Sigmoid colon (tissue), 7 donors: ENCODE results near the gene RAD51C. TPM values are rescaled to one million over a fixed set of nuclear protein-coding genes. Genes with fewer than 3 reads are reported as not detected.
"Not testable (repeated sequence)": the region's sequence is repeated elsewhere in the genome, so short reads cannot be mapped to it uniquely, and the experiment has no call there.

Experiments used
- DNase-seq: peaks from one replicate; pipeline ENCODE4 v3.0.0-alpha.2; 2019
- H3K27ac ChIP-seq, 4 donors: fragments of 200-600 bp; sonication (generic); one replicate each; pipeline ENCODE4 v1.5.1; 2016 to 2019; ENCODE audit warnings: mild to moderate bottlenecking in 1 of 4
- H3K27me3 ChIP-seq, 3 donors: fragments of 200-600 bp; sonication (generic); one replicate each; pipeline ENCODE4 v1.5.1; 2019; ENCODE audit warnings: mild to moderate bottlenecking in 1 of 3
- H3K36me3 ChIP-seq, 4 donors: fragments of 200-600 bp; sonication (generic); one replicate each; pipeline ENCODE4 v1.5.1; 2016 to 2019
- H3K4me1 ChIP-seq, 4 donors: fragments of 200-600 bp; sonication (generic); one replicate each; pipeline ENCODE4 v1.5.1; 2017 to 2019
- H3K4me3 ChIP-seq, 4 donors: fragments of 200-600 bp; sonication (generic); one replicate each; pipeline ENCODE4 v1.5.1; 2017 to 2019; ENCODE audit warnings: mild to moderate bottlenecking in 2 of 4, moderate library complexity in 1 of 4
- H3K9me3 ChIP-seq, 4 donors: fragments of 200-600 bp in 3 of 4; sonication (generic) in 3 of 4; one replicate each; pipeline versions ENCODE4 v1.5.1 to v1.6.1; 2013 to 2019
- CTCF ChIP-seq, 4 experiments: fragments of 450-650 bp in 3 of 4; fragments of 200-600 bp in 1 of 4; IDR thresholded peaks; one replicate each; pipeline ENCODE4 v1.5.1; 2016 to 2019; ENCODE audit warnings: antibody characterized with exemption in 4 of 4, mild to moderate bottlenecking in 3 of 4, moderate library complexity in 2 of 4
- EP300 ChIP-seq, 4 donors: sonication (generic); formaldehyde crosslinking; IDR thresholded peaks; one replicate each; pipeline ENCODE4 v1.6.1; 2017; ENCODE audit warnings: antibody characterized with exemption in 4 of 4
- POLR2A ChIP-seq, 2 donors: fragments of 450-650 bp; IDR thresholded peaks; one replicate each; pipeline ENCODE4 v1.6.1; 2016; ENCODE audit warnings: antibody characterized with exemption in 2 of 2, mild to moderate bottlenecking in 2 of 2, moderate library complexity in 2 of 2
- POLR2AphosphoS5 ChIP-seq, 4 donors: sonication (generic); formaldehyde crosslinking; IDR thresholded peaks; one replicate each; pipeline ENCODE4 v1.6.1; 2017; ENCODE audit warnings: antibody characterized with exemption in 4 of 4
- WGBS, 2 donors: extraction: QIAGEN DNeasy Blood & Tissue Kit; methylation state at CpG; one replicate each; pipeline ENCODE4 v1.1.7; 2013; 5-methylcytosine and 5-hydroxymethylcytosine counted together
- intact Hi-C: fragments of 100-400 bp; cut with DNase I; formaldehyde crosslinking; loops from one replicate; pipeline ENCODE4 v1.15.1; 2023
- polyA plus RNA-seq, 3 donors: library from polyadenylated mRNA; stranded (reverse); fragments of 200-250 nt; gene quantifications; one replicate each; pipeline ENCODE4 v1.2.3, GENCODE V29; 2013
- total RNA-seq, 4 donors: library from RNA; depleted of rRNA; stranded (reverse); fragments of >200 nt; gene quantifications; one replicate each; pipeline ENCODE4 v1.1.0, GENCODE V29; 2016
- donor health status: healthy with polysubstance abuse.
- donor health status: Bipolar disorder and iron deficiency.
- donor health status: healthy.

Gene RAD51C
- total and polyA plus RNA-seq, 7 donors: 6.0 to 25.2 (median 17.4) TPM

GRCh38 chr17:58671969-58672368 is 20.4 kb upstream of the RAD51C start:
- no peak for TF ChIP-seq POLR2A (IDR thresholded peaks at IDR 0.05)
- intact Hi-C loops: no loop called here
- Histone ChIP-seq H3K27me3 (no peaks in the 10 kb centered on the region), H3K4me3 (no peak overlapping the region), H3K9me3 (no peaks in the 10 kb centered on the region), H3K4me1 (no peaks in the 10 kb centered on the region), H3K36me3 (no peaks in the 10 kb centered on the region), H3K27ac (no peak overlapping the region)
- 91 to 94% methylated on average over 3 of the region's 3 CpGs for WGBS, 2 donors
- no peak for DNase-seq

- no peaks in the 10 kb centered on the region for H3K9me3 ChIP-seq
- no peak overlapping the region for H3K4me3 ChIP-seq
- no peak for DNase-seq
- no peaks in the 10 kb centered on the region for H3K27me3 ChIP-seq
- H3K27ac ChIP-seq: no peak overlapping the region
- WGBS, 2 donors: 70 to 82% methylated on average over 4 of the region's 4 CpGs
- TF ChIP-seq POLR2AphosphoS5 (IDR thresholded peaks at IDR 0.05) (no peak), EP300 (IDR thresholded peaks at IDR 0.05) (no peak), POLR2A (IDR thresholded peaks at IDR 0.05) (no peak), CTCF (IDR thresholded peaks at IDR 0.05) (no peak)
- intact Hi-C loops: no loop called here
- no peaks in the 10 kb centered on the region for H3K4me1 ChIP-seq
- no peaks in the 10 kb centered on the region for H3K36me3 ChIP-seq
Measured at GRCh38 chr17:58677194-58677880, 15.1 kb upstream of the RAD51C start.

- H3K36me3 ChIP-seq, H3K27ac ChIP-seq, H3K9me3 ChIP-seq, DNase-seq, H3K27me3 ChIP-seq, H3K4me3 ChIP-seq, H3K4me1 ChIP-seq, intact Hi-C loops: not testable (repeated sequence)
- 82 to 89% methylated on average over 5 of the region's 5 CpGs for WGBS, 2 donors
Measured at GRCh38 chr17:58678287-58678686, 14.1 kb upstream of the RAD51C start.

- no peaks in the 10 kb centered on the region for H3K36me3 ChIP-seq
- TF ChIP-seq POLR2A (IDR thresholded peaks at IDR 0.05) (no peak), EP300 (IDR thresholded peaks at IDR 0.05) (no peak), CTCF (IDR thresholded peaks at IDR 0.05) (no peak), POLR2AphosphoS5 (IDR thresholded peaks at IDR 0.05) (no peak)
- no peak overlapping the region for H3K27ac ChIP-seq
- H3K4me1 ChIP-seq: no peaks in the 10 kb centered on the region
- H3K27me3 ChIP-seq: no peaks in the 10 kb centered on the region
- no peak for DNase-seq
- intact Hi-C loops: no loop called here
- H3K4me3 ChIP-seq: no peak overlapping the region
- H3K9me3 ChIP-seq: no peaks in the 10 kb centered on the region
- WGBS, 2 donors: 45 to 64% methylated on average over 12 of the region's 12 CpGs
Measured at GRCh38 chr17:58679263-58680037, 13.0 kb upstream of the RAD51C start.

GRCh38 chr17:58680038-58680369 is 12.4 kb upstream of the RAD51C start:
- no peaks in the 10 kb centered on the region for H3K36me3 ChIP-seq
- H3K4me1 ChIP-seq: no peaks in the 10 kb centered on the region
- no peaks in the 10 kb centered on the region for H3K9me3 ChIP-seq
- no peak for TF ChIP-seq EP300 (IDR thresholded peaks at IDR 0.05)
- TF ChIP-seq POLR2AphosphoS5 (IDR thresholded peaks at IDR 0.05): no peak
- no peak for TF ChIP-seq CTCF (IDR thresholded peaks at IDR 0.05)
- no peak for TF ChIP-seq POLR2A (IDR thresholded peaks at IDR 0.05)
- 87 to 90% methylated on average over 6 of the region's 6 CpGs for WGBS, 2 donors
- H3K27me3 ChIP-seq: no peaks in the 10 kb centered on the region
- intact Hi-C loops: no loop called here
- no peak overlapping the region for H3K4me3 ChIP-seq
- no peak overlapping the region for H3K27ac ChIP-seq
- DNase-seq: no peak
